ENCODE data around the gene TRPM4.

TRPM4 gene

GRCh38 chr19:49113762-49114629, 43.6 kb upstream of the TRPM4 start, which contains the start of gene LIN7B:
Gene LIN7B, plus strand, starts transcription at chr19:49114370. Its CDS starts 35 bp downstream, at chr19:49114405.
- Histone ChIP-seq H3K27ac (no peak within 1 kb of the TSS), H3K4me3 (ENCODE audit: low read depth in 1 of 2, low read length in 1 of 2) (peak within 1 kb of the TSS; percentile 62 to 69), H3K36me3 (peaks cover 2% of the 10 kb centered on the region), H3K27me3 (peaks cover 33% of the 10 kb centered on the region), H3K4me1 (ENCODE audit: control insufficient read depth in 1 of 2, insufficient read depth in 1 of 2, low read depth in 1 of 2, low read length in 1 of 2) (peaks cover 33 to 35% of the 10 kb centered on the region in 2 experiments), H3K9me3 (no peaks in the 10 kb centered on the region)
- peak; percentile 76 for TF ChIP-seq CTCF (IDR thresholded peaks at IDR 0.05)

DNA sequence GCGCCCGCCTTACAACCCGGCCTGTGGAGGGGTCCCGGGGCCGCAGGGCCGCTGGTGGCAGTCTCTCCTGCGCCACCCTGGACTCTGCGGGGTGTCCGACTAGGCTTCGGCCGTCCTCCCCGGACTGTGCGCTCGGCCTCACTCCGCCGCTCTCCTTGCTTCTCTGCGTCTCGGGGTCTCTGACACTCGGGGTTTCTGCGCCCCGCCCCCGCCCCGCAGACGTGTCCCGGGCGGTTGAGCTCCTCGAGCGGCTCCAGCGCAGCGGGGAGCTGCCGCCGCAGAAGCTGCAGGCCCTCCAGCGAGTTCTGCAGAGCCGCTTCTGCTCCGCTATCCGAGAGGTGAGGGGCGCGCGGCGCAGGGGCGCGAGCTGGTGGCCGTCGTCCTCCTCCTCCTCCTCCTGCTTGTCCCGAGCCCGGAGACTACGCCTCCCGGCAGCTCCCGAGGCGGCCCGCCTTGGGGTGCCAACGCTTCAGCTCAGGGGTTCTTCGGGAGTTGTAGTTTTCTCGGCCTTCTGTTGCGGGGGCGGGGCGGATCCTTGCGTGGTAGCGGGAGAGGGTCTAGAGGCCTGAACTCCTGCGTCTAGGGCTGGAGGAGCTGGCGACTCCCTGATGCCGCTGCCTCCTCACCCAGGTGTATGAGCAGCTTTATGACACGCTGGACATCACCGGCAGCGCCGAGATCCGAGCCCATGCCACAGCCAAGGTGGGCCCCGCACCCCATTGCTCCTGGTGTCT, 42.8 kb upstream of the TRPM4 start:
- no peak overlapping the region for H3K27ac ChIP-seq
- no peaks in the 10 kb centered on the region for H3K36me3 ChIP-seq
- H3K9me3 ChIP-seq, result no peaks in the 10 kb centered on the region
- H3K4me3 ChIP-seq (ENCODE audit: low read depth in 1 of 2, low read length in 1 of 2), result peak overlapping the region; percentile 62 to 69
- H3K27me3 ChIP-seq, result peaks cover 41% of the 10 kb centered on the region
- H3K4me1 ChIP-seq (ENCODE audit: control insufficient read depth in 1 of 2, insufficient read depth in 1 of 2, low read depth in 1 of 2, low read length in 1 of 2), result peaks cover 34 to 43% of the 10 kb centered on the region in 2 experiments
- no peak for TF ChIP-seq CTCF (IDR thresholded peaks at IDR 0.05)

DNA sequence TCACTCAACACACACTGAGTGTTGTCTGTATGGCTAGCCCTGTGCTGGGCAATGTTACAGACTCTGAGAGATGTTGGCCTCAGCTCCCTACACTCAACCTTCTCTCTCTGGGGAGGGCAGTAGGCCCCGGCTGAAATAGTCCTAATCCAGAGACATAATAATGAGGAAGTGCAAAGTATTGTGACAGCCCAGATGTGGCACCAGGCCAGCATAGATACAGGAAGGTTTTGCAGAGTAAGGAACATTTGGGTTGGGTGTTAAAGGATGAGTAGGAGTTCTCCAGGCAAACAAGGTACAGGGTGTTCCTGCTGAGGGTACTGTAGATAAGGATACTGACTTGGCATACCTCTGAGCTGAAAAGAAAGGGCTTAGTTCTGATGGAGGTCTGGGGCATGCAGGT, 41.0 kb upstream of the TRPM4 start:
- Histone ChIP-seq H3K27me3 (peaks cover 59% of the 10 kb centered on the region), H3K27ac (peak overlapping the region; percentile 35), H3K36me3 (no peaks in the 10 kb centered on the region), H3K4me1 (ENCODE audit: control insufficient read depth in 1 of 2, insufficient read depth in 1 of 2, low read depth in 1 of 2, low read length in 1 of 2) (peaks cover 35 to 46% of the 10 kb centered on the region in 2 experiments), H3K4me3 (ENCODE audit: low read depth in 1 of 2, low read length in 1 of 2) (no peak overlapping the region), H3K9me3 (no peaks in the 10 kb centered on the region)
- no peak for TF ChIP-seq CTCF (IDR thresholded peaks at IDR 0.05)

GRCh38 chr19:49117677-49118564, 39.7 kb upstream of the TRPM4 start:
- Histone ChIP-seq H3K9me3 (no peaks in the 10 kb centered on the region), H3K27me3 (peaks cover 69% of the 10 kb centered on the region), H3K4me3 (ENCODE audit: low read depth in 1 of 2, low read length in 1 of 2) (peak overlapping the region; percentile 72 to 77), H3K4me1 (ENCODE audit: control insufficient read depth in 1 of 2, insufficient read depth in 1 of 2, low read depth in 1 of 2, low read length in 1 of 2) (peaks cover 35 to 46% of the 10 kb centered on the region in 2 experiments), H3K27ac (peak overlapping the region; percentile 66), H3K36me3 (no peaks in the 10 kb centered on the region)
- no peak for TF ChIP-seq CTCF (IDR thresholded peaks at IDR 0.05)
